ENCODE results near the gene C9orf72.

DNA sequence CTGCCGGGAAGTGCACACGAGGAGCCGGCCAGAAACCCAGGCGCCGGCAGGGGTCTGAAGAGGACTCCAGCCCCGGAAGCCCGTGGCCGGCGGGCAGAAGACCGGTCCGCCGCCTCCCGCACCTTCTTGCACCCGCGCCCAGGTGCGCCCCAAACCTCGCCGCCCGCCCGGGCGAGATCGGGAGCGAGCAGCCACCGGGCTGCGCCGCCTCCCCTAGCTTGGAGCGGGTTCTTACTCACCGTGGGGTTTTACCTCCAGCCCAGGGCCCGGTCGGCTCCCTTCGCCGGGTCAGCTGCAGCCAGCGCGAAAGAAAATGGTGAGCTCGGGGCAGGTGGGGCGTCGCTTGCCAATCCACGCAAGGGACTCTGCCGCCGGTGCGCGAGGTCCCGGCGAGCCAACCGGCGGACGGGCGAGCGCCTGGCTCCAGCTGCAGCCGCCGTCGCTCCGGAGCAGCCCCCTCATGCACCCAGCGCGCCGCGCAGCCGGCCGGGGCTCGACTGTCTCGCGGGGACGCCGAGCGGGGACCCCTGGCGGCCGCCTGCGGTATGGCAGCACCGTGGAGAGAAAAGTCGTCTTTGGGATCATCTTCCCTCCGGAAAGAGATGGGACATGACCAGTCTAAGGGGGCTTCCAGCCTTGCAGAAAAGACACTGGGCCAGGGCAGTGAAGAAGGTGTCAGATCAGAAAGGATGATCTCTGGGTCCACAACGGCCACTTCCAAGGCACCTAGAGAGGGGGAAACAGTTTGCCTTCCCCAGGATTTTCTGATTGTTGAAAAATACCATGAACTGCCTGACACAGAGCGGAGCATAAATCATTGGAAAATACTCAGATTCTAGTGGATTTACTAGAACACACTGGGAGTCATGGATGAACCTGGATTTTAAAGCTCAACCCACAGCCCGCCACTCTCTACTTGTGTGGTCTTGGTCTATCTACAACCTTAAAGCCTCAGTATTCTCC is 43.7 kb downstream of the C9orf72 start, which contains the start of gene MOB3B:
- no peak for TF ChIP-seq ZNF331 (CRISPR knock-in tag; IDR thresholded peaks at IDR 0.05; ENCODE audit: low read depth)
- no peak for TF ChIP-seq POLR2AphosphoS5 (IDR thresholded peaks at IDR 0.05; ENCODE audit: low read depth)
- TF ChIP-seq EZH2 (IDR thresholded peaks at IDR 0.05; ENCODE audit: low read depth, unreplicated experiment): no peak
- peak; percentile 71 to 80 for TF ChIP-seq CTCF (conservative IDR thresholded peaks at IDR 0.05; ENCODE audit: low read depth in 2 of 2)
- TF ChIP-seq, protein P1, sequence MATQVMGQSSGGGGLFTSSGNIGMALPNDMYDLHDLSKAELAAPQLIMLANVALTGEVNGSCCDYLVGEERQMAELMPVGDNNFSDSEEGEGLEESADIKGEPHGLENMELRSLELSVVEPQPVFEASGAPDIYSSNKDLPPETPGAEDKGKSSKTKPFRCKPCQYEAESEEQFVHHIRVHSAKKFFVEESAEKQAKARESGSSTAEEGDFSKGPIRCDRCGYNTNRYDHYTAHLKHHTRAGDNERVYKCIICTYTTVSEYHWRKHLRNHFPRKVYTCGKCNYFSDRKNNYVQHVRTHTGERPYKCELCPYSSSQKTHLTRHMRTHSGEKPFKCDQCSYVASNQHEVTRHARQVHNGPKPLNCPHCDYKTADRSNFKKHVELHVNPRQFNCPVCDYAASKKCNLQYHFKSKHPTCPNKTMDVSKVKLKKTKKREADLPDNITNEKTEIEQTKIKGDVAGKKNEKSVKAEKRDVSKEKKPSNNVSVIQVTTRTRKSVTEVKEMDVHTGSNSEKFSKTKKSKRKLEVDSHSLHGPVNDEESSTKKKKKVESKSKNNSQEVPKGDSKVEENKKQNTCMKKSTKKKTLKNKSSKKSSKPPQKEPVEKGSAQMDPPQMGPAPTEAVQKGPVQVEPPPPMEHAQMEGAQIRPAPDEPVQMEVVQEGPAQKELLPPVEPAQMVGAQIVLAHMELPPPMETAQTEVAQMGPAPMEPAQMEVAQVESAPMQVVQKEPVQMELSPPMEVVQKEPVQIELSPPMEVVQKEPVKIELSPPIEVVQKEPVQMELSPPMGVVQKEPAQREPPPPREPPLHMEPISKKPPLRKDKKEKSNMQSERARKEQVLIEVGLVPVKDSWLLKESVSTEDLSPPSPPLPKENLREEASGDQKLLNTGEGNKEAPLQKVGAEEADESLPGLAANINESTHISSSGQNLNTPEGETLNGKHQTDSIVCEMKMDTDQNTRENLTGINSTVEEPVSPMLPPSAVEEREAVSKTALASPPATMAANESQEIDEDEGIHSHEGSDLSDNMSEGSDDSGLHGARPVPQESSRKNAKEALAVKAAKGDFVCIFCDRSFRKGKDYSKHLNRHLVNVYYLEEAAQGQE (IDR thresholded peaks at IDR 0.05; ENCODE audit: unreplicated experiment): no peak
- TF ChIP-seq JUNB (IDR thresholded peaks at IDR 0.05; ENCODE audit: unreplicated experiment): no peak
- no peak for TF ChIP-seq ZNF114 (CRISPR knock-in tag; IDR thresholded peaks at IDR 0.05)
